ENCODE data around the gene C2CD2L. TPM values are rescaled to one million over a fixed set of nuclear protein-coding genes. Genes with fewer than 3 reads are reported as not detected.

Gene C2CD2L
- total and polyA plus RNA-seq, 10 of the 15 experiments (the other 5 are each of a cell fraction or from before 2014, with no cell fraction given): 0.21 to 9.6 (median 5.1) TPM

GRCh38 chr11:119121008-119121810, 14.1 kb downstream of the C2CD2L start, which contains the start of gene HINFP (continued):
- TF ChIP-seq EP300 (IDR thresholded peaks at IDR 0.05; ENCODE audit: borderline replicate concordance in 1 of 2, control insufficient read depth in 1 of 2, low read depth in 2 of 2, low read length in 2 of 2): no peak
- peak; percentile 85 for TF ChIP-seq DPF2 (IDR thresholded peaks at IDR 0.05)
- TF ChIP-seq SMARCA5 (IDR thresholded peaks at IDR 0.05): no peak
- peak; percentile 49; the same call in 1 of the 2 replicates for TF ChIP-seq BMI1 (IDR thresholded peaks at IDR 0.05; ENCODE audit: borderline replicate concordance)
- no peak for TF ChIP-seq REST (IDR thresholded peaks at IDR 0.05; ENCODE audit: low read depth, low read length)
- no peak for TF ChIP-seq GATAD2B (conservative IDR thresholded peaks at IDR 0.05; ENCODE audit: low read depth)
- TF ChIP-seq YY1 (IDR thresholded peaks at IDR 0.05; ENCODE audit: low read depth, low read length): 0 out of 2 replicates have a peak, but pooled peaks have one; percentile 33
- TF ChIP-seq KDM1A (IDR thresholded peaks at IDR 0.05; ENCODE audit: borderline replicate concordance): no peak
- no peak; the same call in 1 of the 2 replicates for TF ChIP-seq CREB1 (IDR thresholded peaks at IDR 0.05; ENCODE audit: low read depth)
- no peak for TF ChIP-seq HDAC2 (IDR thresholded peaks at IDR 0.05)
- TF ChIP-seq FOXK2 (IDR thresholded peaks at IDR 0.05): 0 out of 2 replicates have a peak, but pooled peaks have one; percentile 38
- TF ChIP-seq, protein P1, sequence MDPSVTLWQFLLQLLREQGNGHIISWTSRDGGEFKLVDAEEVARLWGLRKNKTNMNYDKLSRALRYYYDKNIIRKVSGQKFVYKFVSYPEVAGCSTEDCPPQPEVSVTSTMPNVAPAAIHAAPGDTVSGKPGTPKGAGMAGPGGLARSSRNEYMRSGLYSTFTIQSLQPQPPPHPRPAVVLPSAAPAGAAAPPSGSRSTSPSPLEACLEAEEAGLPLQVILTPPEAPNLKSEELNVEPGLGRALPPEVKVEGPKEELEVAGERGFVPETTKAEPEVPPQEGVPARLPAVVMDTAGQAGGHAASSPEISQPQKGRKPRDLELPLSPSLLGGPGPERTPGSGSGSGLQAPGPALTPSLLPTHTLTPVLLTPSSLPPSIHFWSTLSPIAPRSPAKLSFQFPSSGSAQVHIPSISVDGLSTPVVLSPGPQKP (IDR thresholded peaks at IDR 0.05; ENCODE audit: low read depth, low read length): peak; percentile 54; the same call in 1 of the 2 replicates
- no peak for TF ChIP-seq ZNF217 (IDR thresholded peaks at IDR 0.05)
- TF ChIP-seq, protein P2, sequence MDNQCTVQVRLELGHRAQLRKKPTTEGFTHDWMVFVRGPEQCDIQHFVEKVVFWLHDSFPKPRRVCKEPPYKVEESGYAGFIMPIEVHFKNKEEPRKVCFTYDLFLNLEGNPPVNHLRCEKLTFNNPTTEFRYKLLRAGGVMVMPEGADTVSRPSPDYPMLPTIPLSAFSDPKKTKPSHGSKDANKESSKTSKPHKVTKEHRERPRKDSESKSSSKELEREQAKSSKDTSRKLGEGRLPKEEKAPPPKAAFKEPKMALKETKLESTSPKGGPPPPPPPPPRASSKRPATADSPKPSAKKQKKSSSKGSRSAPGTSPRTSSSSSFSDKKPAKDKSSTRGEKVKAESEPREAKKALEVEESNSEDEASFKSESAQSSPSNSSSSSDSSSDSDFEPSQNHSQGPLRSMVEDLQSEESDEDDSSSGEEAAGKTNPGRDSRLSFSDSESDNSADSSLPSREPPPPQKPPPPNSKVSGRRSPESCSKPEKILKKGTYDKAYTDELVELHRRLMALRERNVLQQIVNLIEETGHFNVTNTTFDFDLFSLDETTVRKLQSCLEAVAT (IDR thresholded peaks at IDR 0.05): peak; percentile 21; the same call in 1 of the 2 replicates
- TF ChIP-seq, protein P3, sequence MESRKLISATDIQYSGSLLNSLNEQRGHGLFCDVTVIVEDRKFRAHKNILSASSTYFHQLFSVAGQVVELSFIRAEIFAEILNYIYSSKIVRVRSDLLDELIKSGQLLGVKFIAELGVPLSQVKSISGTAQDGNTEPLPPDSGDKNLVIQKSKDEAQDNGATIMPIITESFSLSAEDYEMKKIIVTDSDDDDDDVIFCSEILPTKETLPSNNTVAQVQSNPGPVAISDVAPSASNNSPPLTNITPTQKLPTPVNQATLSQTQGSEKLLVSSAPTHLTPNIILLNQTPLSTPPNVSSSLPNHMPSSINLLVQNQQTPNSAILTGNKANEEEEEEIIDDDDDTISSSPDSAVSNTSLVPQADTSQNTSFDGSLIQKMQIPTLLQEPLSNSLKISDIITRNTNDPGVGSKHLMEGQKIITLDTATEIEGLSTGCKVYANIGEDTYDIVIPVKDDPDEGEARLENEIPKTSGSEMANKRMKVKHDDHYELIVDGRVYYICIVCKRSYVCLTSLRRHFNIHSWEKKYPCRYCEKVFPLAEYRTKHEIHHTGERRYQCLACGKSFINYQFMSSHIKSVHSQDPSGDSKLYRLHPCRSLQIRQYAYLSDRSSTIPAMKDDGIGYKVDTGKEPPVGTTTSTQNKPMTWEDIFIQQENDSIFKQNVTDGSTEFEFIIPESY (IDR thresholded peaks at IDR 0.05): no peak
- peak; percentile 5 for TF ChIP-seq SIX5 (IDR thresholded peaks at IDR 0.05; ENCODE audit: low read depth, low read length, severe bottlenecking)
- no peak for TF ChIP-seq IKZF2 (IDR thresholded peaks at IDR 0.05)
- TF ChIP-seq SUPT20H (IDR thresholded peaks at IDR 0.05; ENCODE audit: borderline replicate concordance, control insufficient read depth, low read depth, low read length): no peak
- no peak for TF ChIP-seq ZZZ3 (IDR thresholded peaks at IDR 0.05; ENCODE audit: control insufficient read depth, insufficient read length, low read depth)
- TF ChIP-seq ZNF622 (IDR thresholded peaks at IDR 0.05): no peak
- no peak for TF ChIP-seq SREBF1 (IDR thresholded peaks at IDR 0.05; ENCODE audit: low read length)
- TF ChIP-seq STAT1 (conservative IDR thresholded peaks at IDR 0.05): no peak
